Measurements from ENCODE around the gene HIBCH. TPM values are rescaled to one million over a fixed set of nuclear protein-coding genes. Genes with fewer than 3 reads are reported as not detected.
A peak's percentile ranks its signal among the peaks of the same experiment; 100 is the strongest.

The HIBCH gene
- total and polyA plus RNA-seq, 2 of the 13 experiments (the other 11 are each of a cell fraction or from before 2014, with no cell fraction given): 18.8 to 49.5 TPM

GRCh38 chr2:190180313-190181122 lies 139.1 kb downstream of the HIBCH start (continued):
- TF ChIP-seq ZXDC (CRISPR knock-in tag; IDR thresholded peaks at IDR 0.05): no peak
- no peak for TF ChIP-seq DNMT3B (CRISPR knock-in tag; conservative IDR thresholded peaks at IDR 0.05)
- TF ChIP-seq ZNF580 (CRISPR knock-in tag; IDR thresholded peaks at IDR 0.05; ENCODE audit: borderline replicate concordance, low read depth): no peak; the same call in 1 of the 2 replicates
- peak; percentile 39; the same call in 1 of the 2 replicates for TF ChIP-seq ZNF331 (CRISPR knock-in tag; IDR thresholded peaks at IDR 0.05)
- TF ChIP-seq MNT (IDR thresholded peaks at IDR 0.05): no peak
- TF ChIP-seq RAD51 (IDR thresholded peaks at IDR 0.05; ENCODE audit: borderline replicate concordance): no peak
- no peak for TF ChIP-seq GABPA (IDR thresholded peaks at IDR 0.05; ENCODE audit: low read depth, low read length)
- TF ChIP-seq GABPA (CRISPR knock-in tag; IDR thresholded peaks at IDR 0.05; ENCODE audit: low read depth): no peak
- TF ChIP-seq RBAK (CRISPR knock-in tag; IDR thresholded peaks at IDR 0.05): no peak
- no peak for TF ChIP-seq NONO (IDR thresholded peaks at IDR 0.05)
- TF ChIP-seq NONO (CRISPR knock-in tag; conservative IDR thresholded peaks at IDR 0.05): peak; percentile 84
- peak; percentile 91 for TF ChIP-seq IRF2 (CRISPR knock-in tag; IDR thresholded peaks at IDR 0.05)
- TF ChIP-seq BCLAF1 (IDR thresholded peaks at IDR 0.05): no peak
- TF ChIP-seq NR1H2 (CRISPR knock-in tag; IDR thresholded peaks at IDR 0.05; ENCODE audit: borderline replicate concordance, low read depth): no peak
- no peak for TF ChIP-seq ZNF879 (CRISPR knock-in tag; IDR thresholded peaks at IDR 0.05)
- TF ChIP-seq ZNF143 (CRISPR knock-in tag; IDR thresholded peaks at IDR 0.05): peak; percentile 60; the same call in 1 of the 2 replicates
- TF ChIP-seq CSRNP1 (CRISPR knock-in tag; IDR thresholded peaks at IDR 0.05): peak; percentile 73; the same call in 1 of the 2 replicates
- TF ChIP-seq ZNF737 (CRISPR knock-in tag; IDR thresholded peaks at IDR 0.05; ENCODE audit: borderline replicate concordance): no peak
- TF ChIP-seq JUND (CRISPR knock-in tag; IDR thresholded peaks at IDR 0.05): no peak
- no peak for TF ChIP-seq ZNF136 (CRISPR knock-in tag; IDR thresholded peaks at IDR 0.05; ENCODE audit: low read depth)
- peak; percentile 52; the same call in 1 of the 2 replicates for TF ChIP-seq ZNF678 (CRISPR knock-in tag; IDR thresholded peaks at IDR 0.05)
- TF ChIP-seq ZNF614 (CRISPR knock-in tag; IDR thresholded peaks at IDR 0.05; ENCODE audit: borderline replicate concordance): peak; percentile 5; the same call in 1 of the 2 replicates
